Right cardiac atrium (tissue), 5 donors: Measurements from ENCODE around the gene PJA2. TPM values are rescaled to one million over a fixed set of nuclear protein-coding genes. Genes with fewer than 3 reads are reported as not detected.
A peak's percentile ranks its signal among the peaks of the same experiment; 100 is the strongest.

Experiments used
- ATAC-seq, 2 donors: fragments of 200-7000 bp; cut with Tn5 transposase; one replicate each; pipeline versions ENCODE4 v1.8.0 to v1.9.1; 2020; ENCODE audit warnings: moderate library complexity in 2 of 2, mild to moderate bottlenecking in 1 of 2
- DNase-seq, 3 donors: peaks; one replicate each; pipeline ENCODE4 v3.0.0-alpha.2; 2020
- H3K27ac ChIP-seq: one replicate; pipeline ENCODE4 v1.5.1; 2013; ENCODE audit warnings: mild to moderate bottlenecking, low read length, control low read depth, moderate library complexity
- H3K27me3 ChIP-seq: one replicate; pipeline ENCODE4 v1.6.1; 2013; ENCODE audit not compliant: control insufficient read depth, insufficient read depth
- H3K4me1 ChIP-seq: one replicate; pipeline ENCODE4 v1.6.1; 2013; ENCODE audit warnings: low read length; ENCODE audit not compliant: control insufficient read depth, insufficient read depth
- H3K4me3 ChIP-seq: one replicate; pipeline ENCODE4 v1.5.1; 2013; ENCODE audit warnings: low read length, control low read depth
- H3K9me3 ChIP-seq: one replicate; pipeline ENCODE4 v1.6.1; 2013; ENCODE audit warnings: low read length; ENCODE audit not compliant: control insufficient read depth
- WGBS: extraction: QIAGEN DNeasy Blood & Tissue Kit; methylation state at CpG from one replicate; pipeline ENCODE4 v1.1.7; 2013; 5-methylcytosine and 5-hydroxymethylcytosine counted together
- intact Hi-C, 4 donors: fragments of 100-400 bp; cut with DNase I; formaldehyde crosslinking; loops; one replicate each; pipeline versions ENCODE4 v1.11.0 to v1.14.0; 2022 to 2023
- polyA plus RNA-seq: library from polyadenylated mRNA; stranded (reverse); fragments of 200-250 nt; gene quantifications from one replicate; pipeline ENCODE4 v1.2.3, GENCODE V29; 2013
- total RNA-seq, 4 donors: library from RNA; stranded (reverse); fragmentation: NEBNext Ultra II Directional; extraction: Animal tissue kit (Norgen Biotek cat#: 25700); gene quantifications; one replicate each; pipeline ENCODE4 v1.2.1, GENCODE V29; 2021
- donor health status: healthy with polysubstance abuse.
- donor health status: DM: no; HTN: yes; CAD: no.
- donor health status: DM: no; HTN: no; CAD: no.
- donor health status: DM: no; HTN: yes; CAD: no; lungs with severe emphysema.
- donor health status: DM: yes; HTN: yes; CAD: no.

PJA2 gene
- total and polyA plus RNA-seq, 5 donors = 37.4 to 122 (median 97.3) TPM

DNA sequence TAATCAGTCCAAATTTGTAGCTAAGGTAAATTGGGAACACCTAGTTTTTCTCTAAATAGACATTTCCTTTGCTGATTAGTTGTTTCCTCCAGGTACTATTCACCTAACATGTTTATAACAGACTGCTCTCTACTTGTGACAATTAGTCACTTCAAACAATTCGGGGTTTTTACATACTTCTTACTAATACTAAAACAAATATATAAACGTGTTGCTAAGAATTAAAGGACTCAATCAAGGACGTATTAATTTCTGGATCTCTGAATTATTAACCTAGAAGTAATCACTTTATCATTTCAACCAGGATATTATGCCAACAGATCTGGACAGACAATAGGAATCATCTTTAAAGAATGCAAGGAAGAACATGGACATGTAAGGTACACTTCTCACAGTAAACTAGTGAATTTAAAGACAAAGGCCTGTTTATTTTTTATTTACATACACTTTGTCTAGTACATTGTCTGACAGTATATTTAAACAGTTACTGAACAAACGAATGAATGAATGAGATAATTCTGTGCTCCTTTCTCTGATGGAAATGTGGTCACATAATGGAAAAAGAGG is 22.3 kb downstream of the PJA2 start:
- intact Hi-C loops = no loop called here
- Histone ChIP-seq H3K4me1 (peaks cover 2% of the 10 kb centered on the region), H3K27ac (no peak overlapping the region), H3K9me3 (no peaks in the 10 kb centered on the region), H3K4me3 (no peak overlapping the region), H3K27me3 (no peaks in the 10 kb centered on the region)
- ATAC-seq (no peak), DNase-seq (no peak)
- WGBS = 75% methylated on average over 4 of the region's 4 CpGs

GRCh38 chr5:109378095-109378494 is 31.7 kb downstream of the PJA2 start:
- intact Hi-C loops = no loop called here
- no peaks in the 10 kb centered on the region for H3K4me1 ChIP-seq
- 98% methylated on average over 2 of the region's 2 CpGs for WGBS
- no peaks in the 10 kb centered on the region for H3K9me3 ChIP-seq
- no peak overlapping the region for H3K4me3 ChIP-seq
- no peaks in the 10 kb centered on the region for H3K27me3 ChIP-seq
- no peak for ATAC-seq
- no peak for DNase-seq
- H3K27ac ChIP-seq = no peak overlapping the region

GRCh38 chr5:109374625-109375024 is 35.1 kb downstream of the PJA2 start:
- ATAC-seq (no peak), DNase-seq (no peak)
- no peaks in the 10 kb centered on the region for H3K4me1 ChIP-seq
- H3K4me3 ChIP-seq = no peak overlapping the region
- no peak overlapping the region for H3K27ac ChIP-seq
- intact Hi-C loops = no loop called here
- no peaks in the 10 kb centered on the region for H3K27me3 ChIP-seq
- no peaks in the 10 kb centered on the region for H3K9me3 ChIP-seq

DNA sequence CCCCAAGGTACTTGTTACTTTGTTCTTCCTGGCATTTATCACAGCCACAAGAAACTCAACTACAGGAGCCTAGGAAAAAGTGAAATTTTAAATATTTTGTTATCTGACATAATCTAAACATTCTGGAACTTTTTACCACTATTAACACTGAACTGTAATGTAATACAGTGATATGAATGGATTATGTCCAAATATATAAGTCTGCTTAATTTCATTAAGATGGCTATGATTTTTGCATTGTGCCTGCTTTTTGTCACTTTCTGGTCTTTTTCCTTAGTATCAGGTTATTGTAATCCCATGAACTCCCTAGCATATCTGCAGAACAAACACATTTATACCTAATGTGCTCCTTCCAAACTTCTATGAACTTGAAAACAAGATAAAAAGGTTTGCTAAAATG is 35.8 kb downstream of the PJA2 start:
- no peak for ATAC-seq

GRCh38 chr5:109370343-109370742 is 39.4 kb downstream of the PJA2 start:
- no peaks in the 10 kb centered on the region for H3K9me3 ChIP-seq
- DNase-seq (no peak), ATAC-seq (no peak)
- WGBS = 92% methylated on average over 2 of the region's 2 CpGs
- no peak overlapping the region for H3K4me3 ChIP-seq
- no peak overlapping the region for H3K27ac ChIP-seq
- intact Hi-C loops = no loop called here
- H3K4me1 ChIP-seq = no peaks in the 10 kb centered on the region
- no peaks in the 10 kb centered on the region for H3K27me3 ChIP-seq

More for the DNA sequence above, 35.8 kb downstream of the PJA2 start:
- no peak overlapping the region for H3K27ac ChIP-seq
- intact Hi-C loops = no loop called here
- H3K4me3 ChIP-seq = no peak overlapping the region
- no peaks in the 10 kb centered on the region for H3K4me1 ChIP-seq
- no peak for DNase-seq
- H3K9me3 ChIP-seq = no peaks in the 10 kb centered on the region
- H3K27me3 ChIP-seq = no peaks in the 10 kb centered on the region

GRCh38 chr5:109365653-109366052 is 44.1 kb downstream of the PJA2 start:
- intact Hi-C loops = no loop called here
- H3K9me3 ChIP-seq = no peaks in the 10 kb centered on the region

DNA sequence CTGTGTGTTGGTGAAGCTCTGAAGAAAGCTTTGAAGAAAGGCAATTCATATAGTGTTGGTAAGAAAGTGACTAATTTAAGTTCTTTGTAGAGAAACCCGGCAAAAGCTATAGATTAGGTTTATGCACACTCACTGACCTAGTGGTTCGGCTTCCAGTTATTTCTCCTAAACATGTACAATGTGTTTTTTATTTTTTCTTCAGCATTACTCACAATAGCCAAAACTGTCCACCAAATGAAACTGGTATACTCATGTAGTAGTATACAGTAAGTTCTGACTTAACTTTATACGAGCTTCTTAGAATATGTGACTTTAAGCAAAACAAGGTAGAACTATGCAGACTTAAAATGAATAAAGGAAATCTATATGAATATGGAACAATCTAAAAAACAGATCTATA is 44.8 kb downstream of the PJA2 start:
- Histone ChIP-seq H3K9me3 (no peaks in the 10 kb centered on the region), H3K4me1 (no peaks in the 10 kb centered on the region), H3K4me3 (no peak overlapping the region), H3K27me3 (no peaks in the 10 kb centered on the region), H3K27ac (no peak overlapping the region)
- WGBS = 96% methylated on average over 3 of the region's 3 CpGs
- intact Hi-C loops = no loop called here
- DNase-seq (no peak), ATAC-seq (no peak)

More at GRCh38 chr5:109365653-109366052, 44.1 kb downstream of the PJA2 start:
- Histone ChIP-seq H3K27me3 (no peaks in the 10 kb centered on the region), H3K4me3 (no peak overlapping the region), H3K4me1 (no peaks in the 10 kb centered on the region), H3K27ac (no peak overlapping the region)
- ATAC-seq (no peak), DNase-seq (no peak)

GRCh38 chr5:109359642-109360041 is 50.1 kb downstream of the PJA2 start:
- Histone ChIP-seq H3K27ac (no peak overlapping the region), H3K27me3 (no peaks in the 10 kb centered on the region), H3K9me3 (no peaks in the 10 kb centered on the region), H3K4me1 (no peaks in the 10 kb centered on the region), H3K4me3 (no peak overlapping the region)
- no peak for DNase-seq
- ATAC-seq = no peak
- intact Hi-C loops = loop anchor here in 1 of 4 donors (10.0 kb wide), 1 partner anchor 45 kb away; the partner anchor contains the start of gene PJA2
- WGBS = 69% methylated on average over 3 of the region's 3 CpGs

DNA sequence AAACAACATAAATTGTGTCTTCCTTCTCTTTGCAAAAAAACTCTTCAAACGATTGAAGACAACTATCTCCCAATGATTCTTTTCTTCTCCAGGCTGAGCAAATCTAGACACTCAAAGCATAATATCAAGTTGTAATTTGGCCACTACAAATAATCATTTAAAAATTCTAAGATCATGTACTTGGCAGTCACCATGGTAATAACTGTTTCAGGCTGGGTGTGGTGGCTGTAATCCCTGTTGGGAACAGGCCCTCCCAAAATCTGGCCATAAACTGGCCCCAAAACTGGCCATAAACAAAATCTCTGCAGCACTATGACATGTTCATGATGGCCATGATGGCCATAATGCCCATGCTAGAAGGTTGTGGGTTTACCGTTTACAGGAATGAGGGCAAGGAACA is 52.0 kb downstream of the PJA2 start:
- no peaks in the 10 kb centered on the region for H3K27me3 ChIP-seq
- H3K4me3 ChIP-seq = no peak overlapping the region
- intact Hi-C loops = loop anchor here in 1 of 4 donors (10.0 kb wide), 1 partner anchor 47 kb away; the partner anchor contains the start of gene PJA2
- DNase-seq (no peak), ATAC-seq (no peak)
- no peaks in the 10 kb centered on the region for H3K9me3 ChIP-seq
- H3K27ac ChIP-seq = no peak overlapping the region
- WGBS = 77% methylated on average over 2 of the region's 2 CpGs
- H3K4me1 ChIP-seq = no peaks in the 10 kb centered on the region

DNA sequence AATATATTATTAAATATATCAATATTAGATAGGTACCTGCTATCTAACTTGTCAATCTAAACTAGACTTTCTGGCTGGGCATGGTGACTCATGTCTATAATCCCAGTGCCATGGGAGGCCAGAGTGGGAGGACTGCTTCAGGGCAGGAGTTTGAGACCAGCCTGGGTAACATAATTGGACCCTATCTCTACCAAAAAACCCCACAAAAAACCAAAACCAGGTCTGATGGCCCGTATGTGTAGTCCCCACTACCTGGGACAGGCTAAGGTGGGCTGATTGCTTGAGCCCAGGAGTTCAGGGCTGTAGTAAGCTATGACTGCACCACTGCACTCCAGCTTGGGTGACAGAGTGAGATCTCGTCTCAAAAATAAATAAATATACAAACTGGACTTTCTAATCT is 55.0 kb downstream of the PJA2 start:
- Histone ChIP-seq H3K9me3 (no peaks in the 10 kb centered on the region), H3K4me3 (no peak overlapping the region), H3K4me1 (no peaks in the 10 kb centered on the region), H3K27ac (no peak overlapping the region), H3K27me3 (no peaks in the 10 kb centered on the region)
- DNase-seq (no peak), ATAC-seq (peak; percentile 43)
- intact Hi-C loops = loop anchor here in 1 of 4 donors (10.0 kb wide), 1 partner anchor 50 kb away; the partner anchor contains the start of gene PJA2
- WGBS = 86% methylated on average over 2 of the region's 2 CpGs

GRCh38 chr5:109351988-109352864 is 57.5 kb downstream of the PJA2 start:
- DNase-seq (no peak), ATAC-seq (no peak)
- no peaks in the 10 kb centered on the region for H3K9me3 ChIP-seq
- H3K4me1 ChIP-seq = peaks cover 5% of the 10 kb centered on the region
- H3K4me3 ChIP-seq = no peak overlapping the region
- 91% methylated on average over 2 of the region's 2 CpGs for WGBS
- intact Hi-C loops = loop anchor here in 1 of 4 donors (10.0 kb wide), 1 partner anchor 53 kb away; the partner anchor contains the start of gene PJA2
- no peak overlapping the region for H3K27ac ChIP-seq
- no peaks in the 10 kb centered on the region for H3K27me3 ChIP-seq
